Spleen (tissue), 11 donors: ENCODE data around the gene CLDN2. TPM values are rescaled to one million over a fixed set of nuclear protein-coding genes. Genes with fewer than 3 reads are reported as not detected.

Experiments
- DNase-seq: peaks from one replicate; pipeline ENCODE4 v3.0.0-alpha.2; 2020
- H3K27ac ChIP-seq, 8 donors: fragments of 200-600 bp; sonication (generic) in 7 of 8; 1 replicate in 4 of 8; 2 replicates in 4 of 8; pipeline versions ENCODE4 v1.5.0 to v1.8.0; 2016 to 2021; ENCODE audit warnings: inconsistent platforms in 4 of 8, mild to moderate bottlenecking in 4 of 8, moderate library complexity in 1 of 8
- H3K27me3 ChIP-seq, 7 donors: fragments of 200-600 bp; sonication (generic) in 6 of 7; replicated peaks in 1 of 7; 1 replicate in 4 of 7; 2 replicates in 3 of 7; pipeline versions ENCODE4 v1.5.0 to v1.8.0; 2016 to 2021; ENCODE audit warnings: inconsistent platforms in 3 of 7, mild to moderate bottlenecking in 1 of 7
- H3K36me3 ChIP-seq, 6 donors: fragments of 200-600 bp; sonication (generic) in 5 of 6; 1 replicate in 4 of 6; 2 replicates in 2 of 6; pipeline versions ENCODE4 v1.5.0 to v1.8.0; 2016 to 2021; ENCODE audit warnings: inconsistent platforms in 2 of 6
- H3K4me1 ChIP-seq, 6 donors: fragments of 200-600 bp; sonication (generic) in 5 of 6; 1 replicate in 3 of 6; 2 replicates in 3 of 6; pipeline versions ENCODE4 v1.5.0 to v1.8.0; 2016 to 2021; ENCODE audit warnings: inconsistent platforms in 3 of 6
- H3K4me3 ChIP-seq, 8 donors: fragments of 200-600 bp; sonication (generic) in 7 of 8; 1 replicate in 4 of 8; 2 replicates in 4 of 8; pipeline versions ENCODE4 v1.5.0 to v1.8.0; 2016 to 2021; ENCODE audit warnings: inconsistent platforms in 4 of 8, mild to moderate bottlenecking in 4 of 8, moderate library complexity in 2 of 8
- H3K9me3 ChIP-seq, 8 donors: fragments of 200-600 bp; sonication (generic) in 7 of 8; 1 replicate in 4 of 8; 2 replicates in 4 of 8; pipeline versions ENCODE4 v1.5.0 to v1.8.0; 2016 to 2021; ENCODE audit warnings: inconsistent platforms in 4 of 8
- POLR2A ChIP-seq, 3 donors: fragments of 450-650 bp; IDR thresholded peaks; one replicate each; pipeline ENCODE4 v1.5.1; 2017; ENCODE audit warnings: antibody characterized with exemption in 3 of 3, mild to moderate bottlenecking in 1 of 3
- POLR2AphosphoS5 ChIP-seq, 3 donors: sonication (generic); formaldehyde crosslinking; IDR thresholded peaks; one replicate each; pipeline ENCODE4 v1.5.1; 2017; ENCODE audit warnings: antibody characterized with exemption in 3 of 3
- WGBS, 5 donors: extraction: QIAGEN DNeasy Blood & Tissue Kit in 3 of 5; methylation state at CpG; one replicate each; pipeline versions ENCODE4 v1.1.5 to v1.1.7; 2013 to 2018; 5-methylcytosine and 5-hydroxymethylcytosine counted together
- intact Hi-C: fragments of 100-400 bp; cut with DNase I; formaldehyde crosslinking; loops from one replicate; pipeline ENCODE4 v1.15.0; 2023; ENCODE audit warnings: low total_unique reads
- polyA plus RNA-seq, 3 donors: library from polyadenylated mRNA; stranded (reverse); fragments of 200-250 nt; gene quantifications; one replicate each; pipeline ENCODE4 v1.2.1, GENCODE V29; 2013
- total RNA-seq, 7 donors: library from RNA; depleted of rRNA in 3 of 7; stranded (reverse); fragments of >200 nt in 3 of 7; fragmentation: NEBNext Ultra II Directional in 4 of 7; extraction: Animal tissue kit (Norgen Biotek cat#: 25700) in 4 of 7; gene quantifications; one replicate each; pipeline versions ENCODE4 v1.1.0 to v1.2.1, GENCODE V29; 2016 to 2021
- TF ChIP-seq, protein P1 (sequence below), 11 experiments: fragments of 200-600 bp in 7 of 11; fragments of 450-650 bp in 4 of 11; sonication (generic) in 4 of 11; IDR thresholded peaks in 8 of 11; conservative IDR thresholded peaks in 3 of 11; 1 replicate in 7 of 11; 2 replicates in 4 of 11; pipeline versions ENCODE4 v1.4.0 to v1.8.0; 2016 to 2021; ENCODE audit warnings: antibody characterized with exemption in 11 of 11, inconsistent platforms in 4 of 11, mild to moderate bottlenecking in 1 of 11
- donor health status: healthy with polysubstance abuse.
- donor health status: DM: no; HTN: no; CAD: no; lungs with moderate emphysema.
- donor health status: DM: no; HTN: no; CAD: no.
- donor health status: Bipolar disorder and iron deficiency.
- donor health status: healthy.
- donor health status: DM: no; HTN: no; CAD: no.
- donor health status: DM: yes; HTN: yes; CAD: no.

The CLDN2 gene
- total and polyA plus RNA-seq, 10 donors: not detected

- intact Hi-C loops: no loop called here
- H3K4me3 ChIP-seq: no peak overlapping the region
- WGBS, 5 donors: 66 to 91% (median 83%) methylated on average over 1 to 5 of the region's 5 CpGs
- no peak overlapping the region for H3K27ac ChIP-seq
- H3K9me3 ChIP-seq: no peaks in the 10 kb centered on the region
- H3K36me3 ChIP-seq: no peaks in the 10 kb centered on the region
- no peaks in the 10 kb centered on the region for H3K27me3 ChIP-seq
- DNase-seq: no peak
- TF ChIP-seq POLR2A (IDR thresholded peaks at IDR 0.05) (no peak), POLR2AphosphoS5 (IDR thresholded peaks at IDR 0.05) (no peak)
- TF ChIP-seq, protein P1, sequence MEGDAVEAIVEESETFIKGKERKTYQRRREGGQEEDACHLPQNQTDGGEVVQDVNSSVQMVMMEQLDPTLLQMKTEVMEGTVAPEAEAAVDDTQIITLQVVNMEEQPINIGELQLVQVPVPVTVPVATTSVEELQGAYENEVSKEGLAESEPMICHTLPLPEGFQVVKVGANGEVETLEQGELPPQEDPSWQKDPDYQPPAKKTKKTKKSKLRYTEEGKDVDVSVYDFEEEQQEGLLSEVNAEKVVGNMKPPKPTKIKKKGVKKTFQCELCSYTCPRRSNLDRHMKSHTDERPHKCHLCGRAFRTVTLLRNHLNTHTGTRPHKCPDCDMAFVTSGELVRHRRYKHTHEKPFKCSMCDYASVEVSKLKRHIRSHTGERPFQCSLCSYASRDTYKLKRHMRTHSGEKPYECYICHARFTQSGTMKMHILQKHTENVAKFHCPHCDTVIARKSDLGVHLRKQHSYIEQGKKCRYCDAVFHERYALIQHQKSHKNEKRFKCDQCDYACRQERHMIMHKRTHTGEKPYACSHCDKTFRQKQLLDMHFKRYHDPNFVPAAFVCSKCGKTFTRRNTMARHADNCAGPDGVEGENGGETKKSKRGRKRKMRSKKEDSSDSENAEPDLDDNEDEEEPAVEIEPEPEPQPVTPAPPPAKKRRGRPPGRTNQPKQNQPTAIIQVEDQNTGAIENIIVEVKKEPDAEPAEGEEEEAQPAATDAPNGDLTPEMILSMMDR (IDR thresholded peaks at IDR 0.05 in 8 of 11, conservative IDR thresholded peaks at IDR 0.05 in 3 of 11): no peak
- H3K4me1 ChIP-seq: no peaks in the 10 kb centered on the region
Measured at GRCh38 chrX:106903856-106904528, 16.2 kb upstream of the CLDN2 start.

GRCh38 chrX:106905064-106905708, 15.0 kb upstream of the CLDN2 start:
- Histone ChIP-seq H3K4me3 (no peak overlapping the region), H3K36me3 (no peaks in the 10 kb centered on the region), H3K27ac (no peak overlapping the region), H3K4me1 (no peaks in the 10 kb centered on the region), H3K9me3 (no peaks in the 10 kb centered on the region), H3K27me3 (no peaks in the 10 kb centered on the region)
- WGBS, 5 donors: 87 to 96% (median 90%) methylated on average over 5 of the region's 5 CpGs
- TF ChIP-seq POLR2A (IDR thresholded peaks at IDR 0.05): no peak
- TF ChIP-seq, protein P1 (IDR thresholded peaks at IDR 0.05 in 8 of 11, conservative IDR thresholded peaks at IDR 0.05 in 3 of 11): no peak
- no peak for TF ChIP-seq POLR2AphosphoS5 (IDR thresholded peaks at IDR 0.05)
- intact Hi-C loops: no loop called here
- no peak for DNase-seq

DNA sequence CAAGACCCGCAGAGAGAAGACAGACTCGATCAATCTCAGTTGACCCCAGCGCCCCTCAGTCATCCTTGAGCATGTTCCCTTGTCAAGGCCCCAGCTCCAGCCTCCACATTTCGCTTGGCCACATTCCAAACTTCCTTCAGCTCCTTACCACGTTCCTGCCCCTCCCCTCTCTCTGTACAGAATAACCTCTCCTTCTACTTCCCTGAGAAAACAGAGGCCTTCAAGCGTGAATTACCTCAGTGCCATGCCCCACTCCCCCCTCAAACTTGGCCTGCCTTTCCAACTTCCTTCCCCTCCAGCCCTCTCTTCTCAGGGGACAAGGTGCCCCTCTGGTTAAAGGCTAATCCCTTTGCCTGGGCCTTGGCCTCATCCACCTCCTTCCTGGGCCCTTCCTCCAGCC, 13.8 kb upstream of the CLDN2 start:
- WGBS, 5 donors: 55 to 71% (median 56%) methylated on average over 6 of the region's 6 CpGs
- TF ChIP-seq POLR2AphosphoS5 (IDR thresholded peaks at IDR 0.05) (no peak), POLR2A (IDR thresholded peaks at IDR 0.05) (no peak)
- TF ChIP-seq, protein P1 (IDR thresholded peaks at IDR 0.05 in 8 of 11, conservative IDR thresholded peaks at IDR 0.05 in 3 of 11): no peak
- Histone ChIP-seq H3K36me3 (no peaks in the 10 kb centered on the region), H3K27ac (no peak overlapping the region), H3K4me3 (no peak overlapping the region), H3K27me3 (peaks cover 0 to 2% (median 0%) of the 10 kb centered on the region in 7 donors), H3K4me1 (no peaks in the 10 kb centered on the region), H3K9me3 (no peaks in the 10 kb centered on the region)
- DNase-seq: no peak
- intact Hi-C loops: no loop called here

GRCh38 chrX:106912864-106913263, 7.3 kb upstream of the CLDN2 start:
- Histone ChIP-seq H3K9me3 (no peaks in the 10 kb centered on the region), H3K27me3 (peaks cover 0 to 15% (median 0%) of the 10 kb centered on the region in 7 donors), H3K4me3 (no peak overlapping the region), H3K27ac (no peak overlapping the region), H3K36me3 (no peaks in the 10 kb centered on the region), H3K4me1 (no peaks in the 10 kb centered on the region)
- no peak for DNase-seq
- TF ChIP-seq, protein P1 (IDR thresholded peaks at IDR 0.05 in 8 of 11, conservative IDR thresholded peaks at IDR 0.05 in 3 of 11): no peak
- TF ChIP-seq POLR2AphosphoS5 (IDR thresholded peaks at IDR 0.05): no peak
- no peak for TF ChIP-seq POLR2A (IDR thresholded peaks at IDR 0.05)
- intact Hi-C loops: no loop called here
- 64 to 94% (median 77%) methylated on average over 2 of the region's 2 CpGs for WGBS, 5 donors
